ENCODE results near the gene VPS37D.

DNA sequence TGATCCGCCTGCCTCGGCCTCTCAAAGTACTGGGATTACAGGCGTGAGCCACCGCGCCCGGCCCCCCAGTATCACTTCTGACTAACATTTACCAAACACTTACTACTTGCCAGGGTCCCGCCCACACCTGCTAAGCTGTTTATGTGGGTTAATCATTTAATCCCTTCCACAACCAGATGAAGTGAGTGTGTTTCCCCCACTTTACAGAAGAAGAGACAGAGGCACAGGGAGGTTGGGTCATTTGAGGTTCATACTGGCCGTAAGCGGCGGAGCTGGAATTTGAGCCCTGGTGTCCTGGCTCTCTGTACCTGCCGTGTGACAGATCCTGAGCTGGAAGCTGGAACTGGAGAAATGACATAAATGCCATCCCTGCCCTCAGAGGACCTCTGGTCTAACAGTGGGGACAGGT lies 15.1 kb upstream of the VPS37D start:
- TF ChIP-seq, protein P1, sequence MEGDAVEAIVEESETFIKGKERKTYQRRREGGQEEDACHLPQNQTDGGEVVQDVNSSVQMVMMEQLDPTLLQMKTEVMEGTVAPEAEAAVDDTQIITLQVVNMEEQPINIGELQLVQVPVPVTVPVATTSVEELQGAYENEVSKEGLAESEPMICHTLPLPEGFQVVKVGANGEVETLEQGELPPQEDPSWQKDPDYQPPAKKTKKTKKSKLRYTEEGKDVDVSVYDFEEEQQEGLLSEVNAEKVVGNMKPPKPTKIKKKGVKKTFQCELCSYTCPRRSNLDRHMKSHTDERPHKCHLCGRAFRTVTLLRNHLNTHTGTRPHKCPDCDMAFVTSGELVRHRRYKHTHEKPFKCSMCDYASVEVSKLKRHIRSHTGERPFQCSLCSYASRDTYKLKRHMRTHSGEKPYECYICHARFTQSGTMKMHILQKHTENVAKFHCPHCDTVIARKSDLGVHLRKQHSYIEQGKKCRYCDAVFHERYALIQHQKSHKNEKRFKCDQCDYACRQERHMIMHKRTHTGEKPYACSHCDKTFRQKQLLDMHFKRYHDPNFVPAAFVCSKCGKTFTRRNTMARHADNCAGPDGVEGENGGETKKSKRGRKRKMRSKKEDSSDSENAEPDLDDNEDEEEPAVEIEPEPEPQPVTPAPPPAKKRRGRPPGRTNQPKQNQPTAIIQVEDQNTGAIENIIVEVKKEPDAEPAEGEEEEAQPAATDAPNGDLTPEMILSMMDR (IDR thresholded peaks at IDR 0.05; ENCODE audit: low read length): no peak
- no peak for TF ChIP-seq EZH2 (optimal IDR thresholded peaks at IDR 0.05; ENCODE audit: low read depth, low read length)
